ENCODE results near the gene LMBR1L. TPM values are rescaled to one million over a fixed set of nuclear protein-coding genes. Genes with fewer than 3 reads are reported as not detected.

LMBR1L gene
- total RNA-seq, 5 donors from 2014 or later (not counting 1 experiment from before 2014, with no cell fraction given), result 159 to 302 (median 224) TPM

- peaks cover 42 to 50% (median 49%) of the 10 kb centered on the region in 3 donors for H3K4me1 Mint-ChIP-seq
- H3K4me3 ChIP-seq (ENCODE audit: control insufficient read depth in 1 of 2, extremely low read depth in 1 of 2, low read length in 1 of 2), result peak overlapping the region in 1 of 2 donors; percentile 46
- ATAC-seq (replicated peaks in 1 of 4) (no peak), DNase-seq (no peak)
- H3K36me3 ChIP-seq (ENCODE audit: control insufficient read depth in 2 of 2, extremely low read depth in 1 of 2, insufficient read depth in 1 of 2, low read length in 1 of 2), result peaks cover 4 to 27% of the 10 kb centered on the region in 2 donors
- H3K27me3 ChIP-seq (replicated peaks in 1 of 2; ENCODE audit: control insufficient read depth in 2 of 2, extremely low read depth in 1 of 2, insufficient read depth in 2 of 2, low read length in 1 of 2), result no peaks in the 10 kb centered on the region
- no peaks in the 10 kb centered on the region for H3K27me3 Mint-ChIP-seq
- peak overlapping the region; percentile 93 to 95 for H3K27ac Mint-ChIP-seq
- CTCF ChIA-PET, result interaction anchor here (0.6 to 3.6 kb wide), 7 partner anchors 20 to 132 kb away, joined by 3 to 54 read pairs (median 4); partner anchors contain the start of gene LMBR1L (in 1 of the 2)
- H3K4me3 Mint-ChIP-seq, result peak overlapping the region; percentile 79 to 97 (median 85)
- H3K4me1 ChIP-seq (ENCODE audit: control insufficient read depth in 1 of 2, extremely low read depth in 1 of 2, insufficient read depth in 2 of 2, low read length in 2 of 2), result peaks cover 18% of the 10 kb centered on the region in 2 experiments
- H3K27ac ChIP-seq (ENCODE audit: low read length), result peak overlapping the region; percentile 35
- H3K9me3 Mint-ChIP-seq, result no peaks in the 10 kb centered on the region
- POLR2A ChIA-PET, result interaction anchor here (1.0 to 3.7 kb wide), 3 partner anchors 56 to 62 kb away, joined by 4 to 61 read pairs (median 5); partner anchors contain the start of genes RHEBL1 (in 1 of the 2) and TUBA1A (in 1 of the 2)
- WGBS (ENCODE audit: insufficient coverage), result 3% methylated on average over 6 of the region's 9 CpGs
- no peaks in the 10 kb centered on the region for H3K9me3 ChIP-seq
- H3K36me3 Mint-ChIP-seq, result peaks cover 33% of the 10 kb centered on the region
Measured at GRCh38 chr12:49131894-49132461, 21.3 kb upstream of the LMBR1L start.

DNA sequence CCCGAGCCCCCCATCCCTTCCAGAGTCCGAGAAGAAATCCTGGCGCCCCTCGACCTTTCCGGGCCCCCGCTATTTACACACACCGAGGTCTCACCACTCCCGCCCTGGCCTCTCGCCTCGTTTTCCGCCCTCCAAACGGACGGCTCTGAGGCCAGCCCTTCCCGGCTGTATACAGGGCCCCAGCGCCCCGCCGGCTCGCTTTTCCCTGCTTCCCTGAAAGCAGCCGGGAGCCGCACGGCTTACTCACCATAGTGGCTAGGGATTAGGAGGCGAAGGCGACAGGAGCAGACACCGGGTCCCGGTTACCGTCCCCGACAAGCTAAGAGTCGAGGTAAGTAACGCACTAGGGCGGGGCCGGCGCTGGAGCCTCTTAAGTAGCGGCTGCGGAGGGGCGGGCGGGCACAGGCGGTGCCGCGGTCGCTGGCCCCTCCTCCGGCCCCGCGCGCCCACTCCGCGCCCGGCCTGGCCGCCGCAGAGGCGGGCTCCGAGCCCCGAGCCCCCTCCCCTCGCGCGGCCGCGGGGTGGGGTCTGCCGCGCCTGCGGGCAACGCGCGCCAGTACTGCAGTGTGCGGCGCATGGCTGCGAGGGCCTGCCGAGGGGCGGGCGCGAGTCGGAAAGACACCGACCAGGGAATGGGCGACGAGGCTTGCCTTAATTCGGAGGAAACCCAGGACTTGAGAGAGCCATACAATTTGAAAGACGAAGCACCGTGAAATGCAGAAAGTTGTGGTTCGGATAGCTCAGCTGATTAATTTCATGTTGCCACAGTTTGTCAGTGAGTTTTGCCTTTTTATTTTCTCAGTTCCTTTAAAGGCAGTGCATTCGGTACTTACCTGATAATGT lies 20.6 kb upstream of the LMBR1L start, which contains the start of gene TUBA1B:
Gene TUBA1B (minus strand): TSS at position 345 of the 843 bp plus-strand sequence. CDS start 95 bp downstream, at position 250.
- peak; percentile 72 to 94 (median 83) for DNase-seq
- ChIA-PET POLR2A (interaction anchor here (0.7 to 3.7 kb wide), 11 partner anchors 21 to 981 kb away, joined by 3 to 61 read pairs (median 4); partner anchors contain the start of genes RHEBL1 (in 2 of the 2), TUBA1A (in 2 of the 2), COX14 (in 1 of the 2) and DDX23 (in 1 of the 2)), CTCF (interaction anchor here (0.5 to 3.6 kb wide), 21 partner anchors 8 to 626 kb away, joined by 3 to 54 read pairs (median 5); partner anchors contain the start of genes LMBR1L (in 1 of the 2), RHEBL1 (in 1 of the 2) and TUBA1A (in 1 of the 2))
- peak within 1 kb of the TSS; percentile 92 for H3K27ac ChIP-seq (ENCODE audit: low read length)
- no peaks in the 10 kb centered on the region for H3K27me3 ChIP-seq (replicated peaks in 1 of 2; ENCODE audit: control insufficient read depth in 2 of 2, extremely low read depth in 1 of 2, insufficient read depth in 2 of 2, low read length in 1 of 2)
- Mint-ChIP-seq H3K27me3 (no peaks in the 10 kb centered on the region), H3K27ac (peak within 1 kb of the TSS; percentile 97 to 99), H3K4me1 (peaks cover 45 to 52% (median 50%) of the 10 kb centered on the region in 3 donors), H3K36me3 (peaks cover 35% of the 10 kb centered on the region), H3K9me3 (no peaks in the 10 kb centered on the region), H3K4me3 (peak within 1 kb of the TSS; percentile 96 to 97 (median 97))
- peak; percentile 80 to 84 (median 83) for ATAC-seq (replicated peaks in 1 of 4)
- peaks cover 4 to 31% of the 10 kb centered on the region in 2 donors for H3K36me3 ChIP-seq (ENCODE audit: control insufficient read depth in 2 of 2, extremely low read depth in 1 of 2, insufficient read depth in 1 of 2, low read length in 1 of 2)
- peak within 1 kb of the TSS; percentile 94 to 100 for H3K4me3 ChIP-seq (ENCODE audit: control insufficient read depth in 1 of 2, extremely low read depth in 1 of 2, low read length in 1 of 2)
- peaks cover 18% of the 10 kb centered on the region in 2 experiments for H3K4me1 ChIP-seq (ENCODE audit: control insufficient read depth in 1 of 2, extremely low read depth in 1 of 2, insufficient read depth in 2 of 2, low read length in 2 of 2)
- H3K9me3 ChIP-seq, result no peaks in the 10 kb centered on the region
- WGBS (ENCODE audit: insufficient coverage), result under 1% methylated on average over 79 of the region's 79 CpGs

- POLR2A ChIA-PET, result interaction anchor here (0.6 to 3.7 kb wide), 12 partner anchors 20 to 982 kb away, joined by 3 to 61 read pairs (median 4); partner anchors contain the start of genes RHEBL1 (in 2 of the 2), TUBA1A (in 2 of the 2), COX14 (in 1 of the 2) and DDX23 (in 1 of the 2)
Measured at GRCh38 chr12:49130151-49131050, 19.8 kb upstream of the LMBR1L start.

GRCh38 chr12:49129332-49130150 lies 18.9 kb upstream of the LMBR1L start:
- H3K4me1 Mint-ChIP-seq, result peaks cover 45 to 52% (median 50%) of the 10 kb centered on the region in 3 donors
- peaks cover 35% of the 10 kb centered on the region for H3K36me3 Mint-ChIP-seq
- WGBS (ENCODE audit: insufficient coverage), result 50% methylated on average over 4 of the region's 18 CpGs
- no peak for ATAC-seq (replicated peaks in 1 of 4)
- no peak for DNase-seq
- Histone ChIP-seq H3K9me3 (no peaks in the 10 kb centered on the region), H3K4me3 (ENCODE audit: control insufficient read depth in 1 of 2, extremely low read depth in 1 of 2, low read length in 1 of 2) (peak overlapping the region; percentile 94 to 100), H3K27me3 (replicated peaks in 1 of 2; ENCODE audit: control insufficient read depth in 2 of 2, extremely low read depth in 1 of 2, insufficient read depth in 2 of 2, low read length in 1 of 2) (no peaks in the 10 kb centered on the region), H3K27ac (ENCODE audit: low read length) (peak overlapping the region; percentile 92), H3K4me1 (ENCODE audit: control insufficient read depth in 1 of 2, extremely low read depth in 1 of 2, insufficient read depth in 2 of 2, low read length in 2 of 2) (peaks cover 18% of the 10 kb centered on the region in 2 experiments), H3K36me3 (ENCODE audit: control insufficient read depth in 2 of 2, extremely low read depth in 1 of 2, insufficient read depth in 1 of 2, low read length in 1 of 2) (peaks cover 4 to 31% of the 10 kb centered on the region in 2 donors)
- H3K27me3 Mint-ChIP-seq, result no peaks in the 10 kb centered on the region
- H3K27ac Mint-ChIP-seq, result peak overlapping the region; percentile 97 to 99
- POLR2A ChIA-PET, result interaction anchor here (0.6 to 3.7 kb wide), 5 partner anchors 19 to 612 kb away, joined by 3 to 61 read pairs (median 4); partner anchors contain the start of genes LMBR1L (in 1 of the 2), TMBIM6 (in 1 of the 2) and TUBA1A (in 1 of the 2)
- CTCF ChIA-PET, result interaction anchor here (0.5 to 3.6 kb wide), 14 partner anchors 9 to 277 kb away, joined by 3 to 54 read pairs (median 6); partner anchors contain the start of genes LMBR1L (in 1 of the 2), RHEBL1 (in 1 of the 2) and TUBA1A (in 1 of the 2)
- H3K9me3 Mint-ChIP-seq, result no peaks in the 10 kb centered on the region
- peak overlapping the region; percentile 96 to 97 (median 97) for H3K4me3 Mint-ChIP-seq

More at GRCh38 chr12:49130151-49131050, 19.8 kb upstream of the LMBR1L start:
- Mint-ChIP-seq H3K9me3 (no peaks in the 10 kb centered on the region), H3K27me3 (no peaks in the 10 kb centered on the region), H3K36me3 (peaks cover 35% of the 10 kb centered on the region), H3K27ac (peak overlapping the region; percentile 97 to 99), H3K4me1 (peaks cover 45 to 52% (median 50%) of the 10 kb centered on the region in 3 donors), H3K4me3 (peak overlapping the region; percentile 96 to 97 (median 97))
- Histone ChIP-seq H3K4me3 (ENCODE audit: control insufficient read depth in 1 of 2, extremely low read depth in 1 of 2, low read length in 1 of 2) (peak overlapping the region; percentile 94 to 100), H3K9me3 (no peaks in the 10 kb centered on the region), H3K27me3 (replicated peaks in 1 of 2; ENCODE audit: control insufficient read depth in 2 of 2, extremely low read depth in 1 of 2, insufficient read depth in 2 of 2, low read length in 1 of 2) (no peaks in the 10 kb centered on the region), H3K36me3 (ENCODE audit: control insufficient read depth in 2 of 2, extremely low read depth in 1 of 2, insufficient read depth in 1 of 2, low read length in 1 of 2) (peaks cover 4 to 31% of the 10 kb centered on the region in 2 donors), H3K27ac (ENCODE audit: low read length) (peak overlapping the region; percentile 92), H3K4me1 (ENCODE audit: control insufficient read depth in 1 of 2, extremely low read depth in 1 of 2, insufficient read depth in 2 of 2, low read length in 2 of 2) (peaks cover 18% of the 10 kb centered on the region in 2 experiments)
- ATAC-seq (replicated peaks in 1 of 4) (peak; percentile 62 to 72 (median 67)), DNase-seq (peak; percentile 80 to 96 (median 90))
- CTCF ChIA-PET, result interaction anchor here (0.5 to 3.6 kb wide), 25 partner anchors 8 to 627 kb away, joined by 3 to 54 read pairs (median 5); partner anchors contain the start of genes LMBR1L (in 1 of the 2), RHEBL1 (in 1 of the 2) and TUBA1A (in 1 of the 2)
- WGBS (ENCODE audit: insufficient coverage), result under 1% methylated on average over 59 of the region's 66 CpGs
